GM12878 (cell line): ENCODE results near the gene ADGRE3. TPM values are rescaled to one million over a fixed set of nuclear protein-coding genes. Genes with fewer than 3 reads are reported as not detected.

Experiments used
- ATAC-seq: fragments of 200-7000 bp; cut with Tn5 transposase; 3 replicates; pipeline ENCODE4 v1.9.1; 2020; ENCODE audit warnings: mild to moderate bottlenecking, moderate library complexity
- BruUV-seq: library from RNA; stranded (reverse); fragments of 400-500 nt; replicated peaks from 2 replicates; lab custom pipeline; 2021; lab: Mats Ljungman, UMichigan
- CTCF ChIA-PET: fragments of 300-600 bp; sonication (Branson Sonifier 250); formaldehyde crosslinking; extraction: SDS; loops from one replicate; lab custom pipeline; 2021; ENCODE audit warnings: inconsistent platforms; lab: Yijun Ruan, JAX
- POLR2A ChIA-PET: fragments of 350-600 bp; formaldehyde crosslinking; extraction: SDS; loops from one replicate; lab custom pipeline; 2021; ENCODE audit warnings: inconsistent platforms; lab: Charles Lee
- RAD21 ChIA-PET: fragments of 300-600 bp; sonication (Branson Sonifier 250); formaldehyde crosslinking; loops from one replicate; lab custom pipeline; 2023; ENCODE audit warnings: antibody characterized with exemption; ENCODE audit not compliant: unreplicated experiment; lab: Charles Lee
- SMC1A ChIA-PET: fragments of 300-600 bp; sonication (Branson Sonifier 250); formaldehyde crosslinking; loops from one replicate; lab custom pipeline; 2023; ENCODE audit not compliant: unreplicated experiment, uncharacterized antibody; lab: Charles Lee
- DNase-seq: peaks from one replicate; pipeline ENCODE4 v3.0.0-alpha.2; 2011; ENCODE audit warnings: low read depth, low spot score
- FAIRE-seq: peaks from 3 replicates; lab custom pipeline; 2011; peaks lifted over from hg19 to GRCh38; lab: Jason Lieb, UNC
- H2AFZ ChIP-seq: 2 replicates; pipeline ENCODE4 v1.6.0; 2011; ENCODE audit warnings: low read depth, low read length, control low read depth; ENCODE audit not compliant: control insufficient read depth
- H3K27ac ChIP-seq: 2 replicates; pipeline ENCODE4 v1.5.1; 2011; ENCODE audit warnings: control low read depth; ENCODE audit not compliant: control insufficient read depth, insufficient read depth
- H3K27me3 ChIP-seq, 2 experiments: replicated peaks in 1 of 2; 2 replicates each; pipeline versions ENCODE4 v1.6.0 to v1.6.1; 2011; ENCODE audit warnings: low read length in 1 of 2; ENCODE audit not compliant: control insufficient read depth in 2 of 2, insufficient read depth in 2 of 2
- H3K36me3 ChIP-seq, 2 experiments: 2 replicates each; pipeline ENCODE4 v1.5.1; 2011; ENCODE audit warnings: low read length in 1 of 2; ENCODE audit not compliant: control insufficient read depth in 2 of 2, insufficient read depth in 2 of 2
- H3K4me1 ChIP-seq: 2 replicates; pipeline ENCODE4 v1.6.1; 2011; ENCODE audit warnings: mild to moderate bottlenecking, low read length, moderate library complexity, mixed read lengths; ENCODE audit not compliant: control insufficient read depth, insufficient read depth
- H3K4me2 ChIP-seq: 2 replicates; pipeline ENCODE4 v1.6.0; 2011; ENCODE audit warnings: control low read depth; ENCODE audit not compliant: control insufficient read depth, insufficient read depth
- H3K4me3 ChIP-seq: fragments of 200-600 bp; sonication (generic); 2 replicates; pipeline ENCODE4 v1.5.1; 2016
- H3K79me2 ChIP-seq: 2 replicates; pipeline ENCODE4 v1.6.0; 2011; ENCODE audit warnings: low read length; ENCODE audit not compliant: control insufficient read depth, insufficient read depth
- H3K9ac ChIP-seq: 2 replicates; pipeline ENCODE4 v1.8.0; 2011; ENCODE audit warnings: low read length, control low read depth, mixed read lengths; ENCODE audit not compliant: control insufficient read depth, insufficient read depth
- H3K9me3 ChIP-seq: replicated peaks from 3 replicates; pipeline ENCODE4 v1.5.1; 2011; ENCODE audit warnings: mild to moderate bottlenecking, low read length; ENCODE audit not compliant: control insufficient read depth, insufficient read depth
- H4K20me1 ChIP-seq: 2 replicates; pipeline ENCODE4 v1.6.0; 2011; ENCODE audit not compliant: control insufficient read depth, insufficient read depth
- ATF3 ChIP-seq: IDR thresholded peaks from 2 replicates; pipeline ENCODE4 v1.6.1; 2011; ENCODE audit warnings: low read depth, mild to moderate bottlenecking, low read length, moderate library complexity, borderline replicate concordance; ENCODE audit errors: extremely low read depth
- BMI1 ChIP-seq: fragments of 450-650 bp; IDR thresholded peaks from 2 replicates; pipeline ENCODE4 v1.6.1; 2016; ENCODE audit warnings: mild to moderate bottlenecking, moderate library complexity, borderline replicate concordance
- CBX5 ChIP-seq: sonication (generic); IDR thresholded peaks from 2 replicates; pipeline ENCODE4 v1.6.1; 2016; ENCODE audit warnings: low read depth, moderate library complexity, mild to moderate bottlenecking, inconsistent platforms
- ELK1 ChIP-seq: IDR thresholded peaks from 2 replicates; pipeline ENCODE4 v1.6.1; 2012; ENCODE audit warnings: low read depth, low read length, improper control_type of control experiment
- EP300 ChIP-seq, 2 experiments: fragments of 150-350 bp in 1 of 2; IDR thresholded peaks; 2 replicates each; pipeline ENCODE4 v1.6.1; 2011 to 2012; ENCODE audit warnings: low read depth in 2 of 2, low read length in 2 of 2, borderline replicate concordance in 1 of 2, improper control_type of control experiment in 1 of 2, inconsistent platforms in 1 of 2; ENCODE audit not compliant: control insufficient read depth in 1 of 2
- FOS ChIP-seq: IDR thresholded peaks from 3 replicates; pipeline ENCODE4 v1.6.1; 2011; ENCODE audit warnings: borderline replicate concordance; ENCODE audit not compliant: insufficient read length; ENCODE audit errors: extremely low read depth
- KDM1A ChIP-seq: fragments of 200-600 bp; sonication (generic); IDR thresholded peaks from 2 replicates; pipeline ENCODE4 v1.6.1; 2016; ENCODE audit warnings: borderline replicate concordance
- LARP7 ChIP-seq: fragments of 450-650 bp; IDR thresholded peaks from 2 replicates; pipeline ENCODE4 v1.6.1; 2017; ENCODE audit warnings: mild to moderate bottlenecking
- NR2C2 ChIP-seq: IDR thresholded peaks from 2 replicates; pipeline ENCODE4 v1.6.1; 2011; ENCODE audit warnings: borderline replicate concordance, low read depth; ENCODE audit not compliant: control insufficient read depth, insufficient read length
- PAX5 ChIP-seq: IDR thresholded peaks from 2 replicates; pipeline ENCODE4 v1.6.1; 2011; ENCODE audit warnings: low read depth, low read length, borderline replicate concordance
- PAX8 ChIP-seq: fragments of 450-650 bp; IDR thresholded peaks from 2 replicates; pipeline ENCODE4 v1.6.1; 2017; ENCODE audit warnings: mild to moderate bottlenecking, moderate library complexity
- POLR2AphosphoS2 ChIP-seq: IDR thresholded peaks from 2 replicates; pipeline ENCODE4 v1.6.1; 2011; ENCODE audit warnings: low read depth, mild to moderate bottlenecking, low read length, improper control_type of control experiment, moderate library complexity
- POLR2AphosphoS5 ChIP-seq: IDR thresholded peaks from 2 replicates; pipeline ENCODE4 v1.6.1; 2011; ENCODE audit warnings: mild to moderate bottlenecking, low read length, inconsistent platforms
- RELB ChIP-seq: fragments of 450-650 bp; IDR thresholded peaks from 2 replicates; pipeline ENCODE4 v1.6.1; 2017; ENCODE audit warnings: low read depth, mild to moderate bottlenecking, moderate library complexity
- SIN3A ChIP-seq: IDR thresholded peaks from 2 replicates; pipeline ENCODE4 v1.6.1; 2012; ENCODE audit warnings: low read depth, low read length, improper control_type of control experiment
- SPI1 ChIP-seq: IDR thresholded peaks from 2 replicates; pipeline ENCODE4 v1.6.1; 2011; ENCODE audit warnings: low read depth, mild to moderate bottlenecking, low read length, moderate library complexity, borderline replicate concordance; ENCODE audit not compliant: insufficient read depth
- YBX1 ChIP-seq: fragments of 450-650 bp; IDR thresholded peaks from 2 replicates; pipeline ENCODE4 v1.6.1; 2016; ENCODE audit warnings: antibody characterized with exemption
- WGBS: methylation state at CpG from one replicate; pipeline ENCODE4 v1.1.6; 2016; ENCODE audit warnings: low lambda C conversion rate; ENCODE audit not compliant: insufficient replicate concordance, insufficient coverage; ENCODE audit errors: missing lambda C conversion rate; 5-methylcytosine and 5-hydroxymethylcytosine counted together
- in situ Hi-C: fragments of 300-500 bp; cut with MboI; formaldehyde crosslinking; loops from 9 replicates; pipeline ENCODE4 v1.14.3; 2018; ENCODE audit warnings: mixed read lengths
- intact Hi-C: fragments of 100-400 bp; cut with micrococcal nuclease; formaldehyde crosslinking; loops from one replicate; pipeline ENCODE4 v1.14.2; 2022; ENCODE audit not compliant: unreplicated experiment
- polyA plus RNA-seq, 11 experiments: library from polyadenylated mRNA; depleted of rRNA in 4 of 11; unstranded in 6 of 11; stranded (reverse) in 5 of 11; fragments of >200 nt; fragmentation: Nextera tagmentation in 4 of 11; fragmentation: Illumina TruSeq in 1 of 11; extraction: Ambion mirVana in 4 of 11; extraction: Trizol in 1 of 11; gene quantifications; 1 replicate in 1 of 11; 2 replicates in 10 of 11; pipeline versions ENCODE4 v1.2.1 to v1.2.3, GENCODE V29; 2011 to 2016; ENCODE audit warnings: inconsistent platforms in 2 of 11, missing spikeins in 2 of 11, low read depth in 1 of 11
- total RNA-seq, 4 experiments: library from RNA; depleted of rRNA in 3 of 4; stranded (reverse); fragments of >200 nt in 3 of 4; fragmentation: Illumina TruSeq in 1 of 4; extraction: Trizol in 1 of 4; gene quantifications; 2 replicates each; pipeline versions ENCODE4 v1.2.1 to v1.2.3, GENCODE V29; 2013 to 2021

Gene ADGRE3
- total and polyA plus RNA-seq, 10 of the 15 experiments (the other 5 are each of a cell fraction or from before 2014, with no cell fraction given), result 0.04 to 0.10 (median 0.05) TPM; not detected in 6

DNA sequence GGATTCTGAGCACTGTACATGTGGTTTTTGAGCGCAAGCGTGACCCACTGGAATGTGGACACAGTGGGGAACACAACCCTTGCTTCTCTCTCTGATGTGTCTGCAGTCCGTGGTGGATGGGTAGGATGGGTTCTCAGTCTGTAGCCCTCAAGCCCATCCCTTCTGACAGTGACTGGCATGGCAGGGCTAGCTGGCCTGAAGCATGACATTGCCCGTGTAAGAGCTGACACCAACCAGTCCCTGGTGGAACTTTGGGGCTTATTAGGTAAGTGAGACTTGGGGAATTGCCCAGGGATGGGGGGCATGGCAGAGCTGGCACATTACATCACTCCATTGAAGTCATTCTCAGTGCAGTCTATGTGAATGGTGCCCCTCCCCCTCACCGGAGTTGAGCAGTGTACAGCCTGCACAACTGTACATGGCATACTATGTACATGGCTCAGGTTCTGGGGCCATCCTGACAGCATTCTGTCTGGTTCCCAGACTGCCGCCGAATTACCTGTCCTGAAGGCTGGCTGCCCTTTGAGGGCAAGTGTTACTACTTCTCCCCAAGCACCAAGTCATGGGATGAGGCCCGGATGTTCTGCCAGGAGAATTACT, 75.0 kb downstream of the ADGRE3 start (continued):
- TF ChIP-seq CBX5, result no peak
- no peak for TF ChIP-seq NR2C2
- TF ChIP-seq FOS, result no peak
- no peak for TF ChIP-seq RELB
- no peak for TF ChIP-seq LARP7
- no peak for TF ChIP-seq SPI1
- no peak for TF ChIP-seq PAX8
- TF ChIP-seq SIN3A, result no peak
- TF ChIP-seq ATF3, result no peak
- TF ChIP-seq, all 136 proteins: peak for 3

GRCh38 chr19:14595558-14595957, 79.1 kb downstream of the ADGRE3 start:
- FAIRE-seq (peak; percentile 38), ATAC-seq (no peak)
- POLR2A ChIA-PET, result no interaction called here
- TF ChIP-seq PAX8 (no peak), ELK1 (no peak), RELB (no peak), PAX5 (no peak), LARP7 (no peak), YBX1 (no peak), BMI1 (no peak), POLR2AphosphoS5 (peak; percentile 39; the same call in 1 of the 2 replicates), EP300 (IDR thresholded peaks at IDR 0.05; ENCODE audit: borderline replicate concordance in 1 of 2, control insufficient read depth in 1 of 2, low read depth in 2 of 2, low read length in 2 of 2) (no peak), POLR2AphosphoS2 (0 out of 2 replicates have a peak, but pooled peaks have one; percentile 32), KDM1A (no peak)

More at GRCh38 chr19:14595558-14595957, 79.1 kb downstream of the ADGRE3 start:
- DNase-seq, result no peak
- Histone ChIP-seq H3K9ac (no peak overlapping the region), H3K27ac (no peak overlapping the region), H3K4me1 (peaks cover 3% of the 10 kb centered on the region; the same call in 1 of the 2 replicates), H2AFZ (no peak overlapping the region), H4K20me1 (no peaks in the 10 kb centered on the region), H3K79me2 (peaks cover 30% of the 10 kb centered on the region), H3K4me2 (no peak overlapping the region), H3K36me3 (peaks cover 23 to 30% of the 10 kb centered on the region in 2 experiments), H3K27me3 (no peaks in the 10 kb centered on the region), H3K4me3 (peak overlapping the region; percentile 27; the same call in 1 of the 2 replicates), H3K9me3 (no peaks in the 10 kb centered on the region; the same call in 2 of the 3 replicates)
- SMC1A ChIA-PET, result interaction anchor here (0.6 kb wide), 1 partner anchor 189 kb away, joined by 3 read pairs; no protein-coding TSS in a partner anchor
- CTCF ChIA-PET, result no interaction called here
- in situ Hi-C loops, result loop anchor here (25.0 kb wide), 1 partner anchor 1992 kb away; no protein-coding TSS in a partner anchor
- no TSS peak for BruUV-seq
- RAD21 ChIA-PET, result no interaction called here
- intact Hi-C loops, result no loop called here
- 66% methylated on average over 3 of the region's 3 CpGs for WGBS
